OCI-LY7 (cell line): Measurements from ENCODE around the gene GFY. TPM values are rescaled to one million over a fixed set of nuclear protein-coding genes. Genes with fewer than 3 reads are reported as not detected.

Experiments used
- Bru-seq: library from RNA; stranded (reverse); fragments of 400-500 nt; gene quantifications from one replicate; lab custom pipeline; 2021; lab: Mats Ljungman, UMichigan
- BruChase-seq, 2 experiments: library from RNA; stranded (reverse); fragments of 400-500 nt; gene quantifications; one replicate each; lab custom pipeline; 2021; lab: Mats Ljungman, UMichigan
- BruUV-seq: library from RNA; stranded (reverse); fragments of 400-500 nt; replicated peaks from 2 replicates; lab custom pipeline; 2021; lab: Mats Ljungman, UMichigan
- CTCF ChIA-PET: fragments of 300-600 bp; sonication (Branson Sonifier 250); formaldehyde crosslinking; loops from one replicate; lab custom pipeline; 2022; ENCODE audit warnings: antibody characterized with exemption; ENCODE audit not compliant: unreplicated experiment; lab: Charles Lee
- POLR2A ChIA-PET: fragments of 300-600 bp; sonication (Branson Sonifier 250); formaldehyde crosslinking; loops from one replicate; lab custom pipeline; 2022; ENCODE audit warnings: antibody characterized with exemption; lab: Charles Lee
- DNase-seq: peaks from one replicate; pipeline ENCODE4 v3.0.0-alpha.2; 2015; ENCODE audit warnings: low spot score
- H2AFZ ChIP-seq: fragments of 200-600 bp; sonication (generic), shearing (Covaris generic); 2 replicates; pipeline ENCODE4 v1.6.1; 2014; ENCODE audit warnings: mild to moderate bottlenecking, antibody characterized with exemption, low read length, moderate library complexity
- H3K27ac ChIP-seq: fragments of 200-600 bp; sonication (generic); 2 replicates; pipeline ENCODE4 v1.5.1; 2014; ENCODE audit warnings: mixed run types, low read depth, mild to moderate bottlenecking, moderate library complexity, low read length, inconsistent platforms; ENCODE audit not compliant: poor library complexity, severe bottlenecking
- H3K36me3 ChIP-seq: fragments of 200-600 bp; sonication (generic); 2 replicates; pipeline ENCODE4 v1.6.1; 2014; ENCODE audit warnings: mild to moderate bottlenecking, antibody characterized with exemption, low read length, moderate library complexity, mixed read lengths; ENCODE audit not compliant: insufficient read depth
- H3K4me1 ChIP-seq: fragments of 200-600 bp; sonication (generic); 2 replicates; pipeline ENCODE4 v1.5.1; 2014; ENCODE audit warnings: mild to moderate bottlenecking, low read length; ENCODE audit not compliant: insufficient read depth, poor library complexity, severe bottlenecking
- H3K4me2 ChIP-seq: fragments of 200-600 bp; sonication (generic); 2 replicates; pipeline ENCODE4 v1.6.1; 2014; ENCODE audit warnings: mild to moderate bottlenecking, low read length
- H3K4me3 ChIP-seq: fragments of 200-600 bp; sonication (generic); 2 replicates; pipeline ENCODE4 v1.5.1; 2014; ENCODE audit warnings: mild to moderate bottlenecking, low read depth, low read length; ENCODE audit not compliant: poor library complexity, severe bottlenecking
- H3K79me2 ChIP-seq: fragments of 200-600 bp; sonication (generic); 2 replicates; pipeline ENCODE4 v1.6.1; 2016; ENCODE audit warnings: low read depth, mild to moderate bottlenecking, low read length, moderate library complexity, mixed read lengths; ENCODE audit not compliant: insufficient read depth
- H3K9me2 ChIP-seq: fragments of 200-600 bp; sonication (generic); 2 replicates; pipeline ENCODE4 v1.6.1; 2016; ENCODE audit warnings: mild to moderate bottlenecking, low read length, mixed read lengths; ENCODE audit not compliant: insufficient read depth
- H3K9me3 ChIP-seq: fragments of 200-600 bp; sonication (generic); 2 replicates; pipeline ENCODE4 v1.6.1; 2014; ENCODE audit warnings: mild to moderate bottlenecking, mixed run types, low read length, mixed read lengths
- H4K20me1 ChIP-seq: fragments of 200-600 bp; sonication (generic); 2 replicates; pipeline ENCODE4 v1.6.1; 2014; ENCODE audit warnings: mild to moderate bottlenecking, antibody characterized with exemption, low read length, moderate library complexity, mixed read lengths; ENCODE audit not compliant: insufficient read depth
- EZH2phosphoT487 ChIP-seq: fragments of 200-600 bp; sonication (generic); IDR thresholded peaks from 2 replicates; pipeline ENCODE4 v1.6.1; 2018; ENCODE audit warnings: low read depth, borderline replicate concordance, mild to moderate bottlenecking, mixed run types, antibody characterized with exemption, low read length, moderate library complexity, mixed read lengths
- intact Hi-C: fragments of 100-400 bp; cut with micrococcal nuclease; formaldehyde crosslinking; loops from one replicate; pipeline ENCODE4 v1.10.0; 2022; ENCODE audit not compliant: unreplicated experiment
- long read RNA-seq: library from polyadenylated mRNA; stranded (forward); transcript quantifications from one replicate; pipeline ENCODE4 v2.0.0, GENCODE V29; 2022
- total RNA-seq, 2 experiments: library from RNA; depleted of rRNA in 1 of 2; stranded (reverse); fragments of >200 nt in 1 of 2; shearing (Covaris generic) in 1 of 2; gene quantifications; 2 replicates each; pipeline ENCODE4 v1.2.3, GENCODE V29; 2014 to 2022
- TF ChIP-seq, protein P1 (sequence below): fragments of 200-600 bp; sonication (generic); conservative IDR thresholded peaks from 2 replicates; pipeline ENCODE4 v1.5.1; 2014; ENCODE audit warnings: mild to moderate bottlenecking, antibody characterized with exemption, low read length, moderate library complexity, mixed read lengths

GFY gene, protein sequence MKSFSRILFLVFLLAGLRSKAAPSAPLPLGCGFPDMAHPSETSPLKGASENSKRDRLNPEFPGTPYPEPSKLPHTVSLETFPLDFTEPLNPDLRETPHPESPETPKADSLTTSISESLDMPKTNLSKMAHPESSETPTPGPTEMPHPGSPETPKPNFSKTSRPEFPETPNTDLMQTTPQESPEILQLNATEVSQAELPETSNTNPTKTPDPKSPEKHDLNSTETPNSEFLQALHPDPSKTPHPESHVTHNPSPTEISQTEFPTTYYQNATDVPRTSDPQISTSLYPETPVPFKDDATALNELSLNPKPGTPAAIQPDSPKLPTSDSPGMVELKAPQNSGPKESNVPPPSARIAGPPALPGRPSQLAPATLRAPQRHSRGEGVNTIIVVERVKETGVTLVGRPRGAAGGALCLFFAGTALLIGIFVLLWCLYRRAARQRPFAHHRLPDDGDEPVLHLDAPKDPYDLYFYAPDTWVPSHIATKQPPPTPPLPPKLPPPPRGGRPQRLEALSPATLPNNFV
- total RNA-seq (2014; rRNA removed; shearing (Covaris generic)), result not detected in 2 replicates
- total RNA-seq (2022), result not detected in 2 replicates
- Bru-seq, nascent RNA, result not detected
- not detected for BruChase-seq, experiment 1, labeled RNA remaining after a 6-hour chase
- BruChase-seq, experiment 2, labeled RNA remaining after a 2-hour chase, result not detected
- long read RNA-seq, result 0 reads

DNA sequence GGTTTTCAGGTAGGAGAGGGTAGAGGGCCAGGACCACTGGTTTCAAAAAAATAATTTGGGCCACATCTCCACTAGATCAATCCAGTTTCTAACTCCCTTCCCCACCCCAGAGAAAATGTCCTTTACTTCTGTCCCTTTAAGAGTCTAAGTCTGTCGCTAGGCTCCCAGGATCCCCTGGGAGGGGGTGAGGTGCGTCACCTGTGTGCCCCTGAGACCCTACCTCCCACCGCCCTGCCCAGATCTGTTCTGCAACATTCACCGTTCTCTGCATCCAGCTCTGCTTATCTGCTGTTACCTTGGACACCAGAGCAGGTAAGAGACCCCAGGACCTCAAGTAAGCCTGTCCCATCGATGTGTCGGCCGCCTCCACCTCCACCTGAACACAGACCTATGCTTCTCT lies at the start of gene GFY:
Gene GFY (plus strand): TSS at position 211 of the 400 bp plus-strand sequence. CDS start 1,043 bp downstream, outside the sequence.
- TF ChIP-seq, protein P1, sequence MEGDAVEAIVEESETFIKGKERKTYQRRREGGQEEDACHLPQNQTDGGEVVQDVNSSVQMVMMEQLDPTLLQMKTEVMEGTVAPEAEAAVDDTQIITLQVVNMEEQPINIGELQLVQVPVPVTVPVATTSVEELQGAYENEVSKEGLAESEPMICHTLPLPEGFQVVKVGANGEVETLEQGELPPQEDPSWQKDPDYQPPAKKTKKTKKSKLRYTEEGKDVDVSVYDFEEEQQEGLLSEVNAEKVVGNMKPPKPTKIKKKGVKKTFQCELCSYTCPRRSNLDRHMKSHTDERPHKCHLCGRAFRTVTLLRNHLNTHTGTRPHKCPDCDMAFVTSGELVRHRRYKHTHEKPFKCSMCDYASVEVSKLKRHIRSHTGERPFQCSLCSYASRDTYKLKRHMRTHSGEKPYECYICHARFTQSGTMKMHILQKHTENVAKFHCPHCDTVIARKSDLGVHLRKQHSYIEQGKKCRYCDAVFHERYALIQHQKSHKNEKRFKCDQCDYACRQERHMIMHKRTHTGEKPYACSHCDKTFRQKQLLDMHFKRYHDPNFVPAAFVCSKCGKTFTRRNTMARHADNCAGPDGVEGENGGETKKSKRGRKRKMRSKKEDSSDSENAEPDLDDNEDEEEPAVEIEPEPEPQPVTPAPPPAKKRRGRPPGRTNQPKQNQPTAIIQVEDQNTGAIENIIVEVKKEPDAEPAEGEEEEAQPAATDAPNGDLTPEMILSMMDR, result no peak
- TF ChIP-seq EZH2phosphoT487, result no peak
- H3K4me2 ChIP-seq, result peak within 1 kb of the TSS; percentile 68
- no peak for DNase-seq
- H3K9me3 ChIP-seq, result no peaks in the 10 kb centered on the region
- H3K4me1 ChIP-seq, result peaks cover 67% of the 10 kb centered on the region
- no peaks in the 10 kb centered on the region for H3K79me2 ChIP-seq
- H3K27ac ChIP-seq, result no peak within 1 kb of the TSS
- POLR2A ChIA-PET, result no interaction called here
- BruUV-seq, result no TSS peak
- H3K9me2 ChIP-seq, result no peaks in the 10 kb centered on the region
- intact Hi-C loops, result no loop called here
- H3K36me3 ChIP-seq, result no peaks in the 10 kb centered on the region
- peak within 1 kb of the TSS; percentile 59 for H3K4me3 ChIP-seq
- CTCF ChIA-PET, result no interaction called here
- peak within 1 kb of the TSS; percentile 33; the same call in 1 of the 2 replicates for H2AFZ ChIP-seq
- no peaks in the 10 kb centered on the region for H4K20me1 ChIP-seq

DNA sequence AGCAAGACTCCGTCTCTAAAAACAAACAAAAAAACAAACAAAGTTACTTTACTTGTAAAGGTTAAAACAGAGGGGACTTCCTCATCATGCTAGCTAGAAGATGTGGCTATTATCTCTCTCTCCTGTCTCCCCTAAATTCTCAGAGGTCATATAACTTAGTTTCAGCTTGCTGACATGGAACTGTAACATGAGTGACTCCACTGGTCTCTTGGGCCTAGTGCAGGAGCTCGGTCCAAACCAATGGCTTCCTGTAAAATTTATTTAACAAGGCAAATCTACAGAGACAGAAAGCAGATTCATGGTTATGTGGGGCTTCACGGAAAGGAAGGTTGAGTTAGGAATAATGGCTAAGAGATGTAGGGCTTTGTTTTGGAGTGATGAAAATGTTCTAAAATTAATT lies 46.7 kb upstream of the GFY start:
- Histone ChIP-seq H3K9me3 (peaks cover 16% of the 10 kb centered on the region; the same call in 1 of the 2 replicates), H3K27ac (no peak overlapping the region), H3K4me2 (no peak overlapping the region), H2AFZ (peak overlapping the region; percentile 76), H4K20me1 (no peaks in the 10 kb centered on the region), H3K79me2 (no peaks in the 10 kb centered on the region), H3K9me2 (no peaks in the 10 kb centered on the region), H3K4me3 (no peak overlapping the region), H3K36me3 (no peaks in the 10 kb centered on the region; the same call in 1 of the 2 replicates), H3K4me1 (peaks cover 16% of the 10 kb centered on the region)
- TF ChIP-seq EZH2phosphoT487, result no peak
- TF ChIP-seq, protein P1, result no peak
- no TSS peak for BruUV-seq
- ChIA-PET CTCF (no interaction called here), POLR2A (no interaction called here)
- intact Hi-C loops, result no loop called here
- no peak for DNase-seq
